IPS DF 4.7 (cell line): Measurements from ENCODE around the gene TNFRSF17.
"Not testable (repeated sequence)": the region's sequence is repeated elsewhere in the genome, so short reads cannot be mapped to it uniquely, and the experiment has no call there.

Experiments
- DNase-seq: peaks from one replicate; pipeline ENCODE4 v3.0.0-alpha.2; 2013; ENCODE audit warnings: low spot score; ENCODE audit errors: extremely low read depth

The TNFRSF17 gene

GRCh38 chr16:11964761-11965551, at the start of gene TNFRSF17:
Gene TNFRSF17 (plus strand): TSS chr16:11965210. CDS start chr16:11965325, 115 bp downstream.
- DNase-seq, result no peak

DNA sequence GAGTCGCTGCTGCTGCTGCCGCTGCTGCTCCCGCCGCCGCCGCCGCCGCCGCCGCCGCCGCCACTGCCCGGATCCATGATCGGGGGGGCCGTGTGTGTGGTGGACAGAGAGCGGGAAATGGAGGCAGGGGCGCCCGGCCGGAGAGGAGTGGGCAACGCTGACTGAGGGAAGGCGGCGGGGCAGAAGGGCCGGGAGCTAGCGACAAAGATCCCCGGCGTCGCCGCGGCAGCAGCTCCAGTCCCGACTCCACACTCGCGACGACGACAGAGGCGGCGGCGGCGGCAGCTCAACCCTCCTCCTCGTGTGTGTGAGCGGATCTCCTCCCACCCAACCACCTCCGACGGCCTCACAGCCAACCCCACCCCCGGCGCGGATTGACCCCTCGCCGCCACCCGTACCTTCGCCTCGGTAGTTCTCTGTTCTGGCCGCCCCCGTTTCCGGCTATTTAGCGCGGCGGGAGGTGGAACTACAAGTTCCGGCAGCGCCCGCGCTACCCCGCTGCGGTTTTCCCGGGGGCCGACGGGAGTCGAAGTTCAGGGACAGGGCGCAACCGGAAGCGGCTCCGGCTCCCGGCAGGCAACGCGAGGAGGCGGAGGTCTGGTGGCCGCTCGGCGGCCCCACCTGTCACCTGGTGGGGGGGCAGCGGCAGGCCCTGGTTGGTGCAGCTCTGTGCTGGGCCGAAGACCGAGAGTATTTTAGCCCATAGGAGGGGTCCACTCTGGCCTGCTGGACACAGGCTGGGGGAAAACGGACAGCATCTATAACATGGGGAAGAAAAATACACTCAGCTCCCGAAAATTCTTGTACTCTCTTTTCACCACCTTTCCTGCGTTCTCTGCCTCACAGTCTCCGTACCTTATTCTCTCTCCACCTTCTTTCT, 49.1 kb upstream of the TNFRSF17 start, which contains the start of gene GSPT1:
Gene GSPT1 (minus strand): TSS at position 313 of the 880 bp plus-strand sequence. CDS start 236 bp downstream, at position 77.
- peak; percentile 97 for DNase-seq

- DNase-seq, result no peak
Measured at GRCh38 chr16:11916524-11917285, 48.3 kb upstream of the TNFRSF17 start.

- not testable (repeated sequence) for DNase-seq
Measured at GRCh38 chr16:11924046-11924445, 41.0 kb upstream of the TNFRSF17 start.

DNA sequence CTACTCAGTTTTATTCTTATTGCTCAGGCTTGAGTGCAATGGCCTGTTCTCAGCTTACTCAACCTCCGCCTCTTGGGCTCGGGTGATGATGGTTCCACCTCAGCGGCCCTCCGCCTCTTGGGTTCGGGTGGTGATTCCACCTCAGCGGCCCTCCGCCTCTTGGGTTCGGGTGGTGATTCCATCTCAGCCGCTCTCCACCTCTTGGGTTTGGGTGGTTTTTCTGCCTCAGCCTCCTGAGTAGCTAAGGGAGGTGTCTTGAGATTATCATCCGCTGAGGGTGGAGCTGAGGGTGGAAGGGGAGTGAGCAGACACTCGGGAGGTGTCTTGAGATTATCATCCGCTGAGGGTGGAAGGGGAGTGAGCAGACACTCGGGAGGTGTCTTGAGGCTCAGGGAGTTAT, 37.7 kb upstream of the TNFRSF17 start:
- not testable (repeated sequence) for DNase-seq

GRCh38 chr16:11941945-11942344, 23.1 kb upstream of the TNFRSF17 start, which contains the start of gene NPIPB2:
Gene NPIPB2 (minus strand): TSS chr16:11942045. CDS start chr16:11942045, 0 bp downstream.
- not testable (repeated sequence) for DNase-seq

GRCh38 chr16:11946433-11946832, 18.6 kb upstream of the TNFRSF17 start:
- no peak for DNase-seq

DNA sequence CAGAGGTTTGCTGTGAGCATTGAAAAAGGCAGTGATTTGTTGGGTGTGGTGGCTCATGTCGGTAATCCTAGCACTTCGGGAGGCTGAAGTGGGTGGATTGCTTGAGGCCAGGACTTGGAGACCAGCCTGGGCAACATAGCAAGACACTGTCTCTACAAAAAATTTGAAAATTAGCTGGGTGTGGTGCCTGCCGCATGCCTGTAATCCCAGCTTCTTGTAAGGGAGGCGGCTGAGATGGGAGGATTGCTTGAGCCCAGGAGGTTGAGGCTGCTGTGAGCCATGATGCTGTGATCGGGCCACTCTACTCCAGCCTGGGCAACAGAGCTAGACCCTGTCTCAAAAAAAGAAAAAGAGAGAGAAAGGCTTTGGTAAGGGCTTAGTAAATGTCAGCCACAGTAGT, 16.2 kb upstream of the TNFRSF17 start:
- no peak for DNase-seq

GRCh38 chr16:11949527-11949926, 15.5 kb upstream of the TNFRSF17 start:
- DNase-seq, result peak; percentile 44

- no peak for DNase-seq
Measured at GRCh38 chr16:11950388-11950787, 14.6 kb upstream of the TNFRSF17 start.

GRCh38 chr16:11953576-11953975, 11.4 kb upstream of the TNFRSF17 start:
- not testable (repeated sequence) for DNase-seq

- DNase-seq, result no peak
Measured at GRCh38 chr16:11955713-11956123, 9.3 kb upstream of the TNFRSF17 start.

DNA sequence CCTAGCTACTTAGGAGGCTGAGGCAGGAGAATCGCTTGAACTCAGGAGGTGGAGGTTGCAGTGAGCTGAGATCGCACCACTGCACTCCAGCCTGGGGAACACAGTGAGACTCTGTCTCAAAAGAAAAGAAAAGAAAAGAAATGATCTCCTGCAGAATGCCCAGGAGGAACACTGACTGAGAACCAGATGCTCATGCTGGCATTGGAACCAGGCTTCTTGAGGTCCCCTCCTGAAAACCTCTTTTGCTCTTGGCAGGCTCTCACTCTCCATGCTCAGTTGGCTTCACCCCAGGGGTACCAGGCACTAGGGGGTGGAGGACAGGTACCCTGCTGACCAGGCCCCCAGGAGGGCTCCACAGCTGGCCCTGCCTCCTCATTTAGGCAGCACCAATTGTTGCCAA, 8.5 kb upstream of the TNFRSF17 start:
- DNase-seq, result no peak

- no peak for DNase-seq
Measured at GRCh38 chr16:11957591-11958395, 7.2 kb upstream of the TNFRSF17 start.

DNA sequence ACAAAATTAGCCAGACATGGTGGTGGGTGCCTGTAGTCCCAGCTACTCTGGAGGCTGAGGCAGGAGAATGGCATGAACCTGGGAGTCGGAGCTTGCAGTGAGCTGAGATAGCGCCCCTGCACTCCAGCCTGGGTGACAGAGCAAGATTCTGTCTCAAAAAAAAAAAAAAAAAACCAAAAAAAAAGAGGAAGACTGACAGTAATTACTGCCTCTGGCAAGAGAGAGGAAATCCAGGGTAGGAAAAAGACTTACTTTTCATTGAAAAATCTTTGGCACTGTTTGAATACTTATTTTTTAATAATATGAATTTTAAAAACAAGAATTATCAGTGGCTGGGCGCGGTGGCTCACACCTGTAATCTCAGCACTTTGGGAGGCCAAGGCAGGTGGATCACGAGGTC, 2.6 kb upstream of the TNFRSF17 start:
- not testable (repeated sequence) for DNase-seq

DNA sequence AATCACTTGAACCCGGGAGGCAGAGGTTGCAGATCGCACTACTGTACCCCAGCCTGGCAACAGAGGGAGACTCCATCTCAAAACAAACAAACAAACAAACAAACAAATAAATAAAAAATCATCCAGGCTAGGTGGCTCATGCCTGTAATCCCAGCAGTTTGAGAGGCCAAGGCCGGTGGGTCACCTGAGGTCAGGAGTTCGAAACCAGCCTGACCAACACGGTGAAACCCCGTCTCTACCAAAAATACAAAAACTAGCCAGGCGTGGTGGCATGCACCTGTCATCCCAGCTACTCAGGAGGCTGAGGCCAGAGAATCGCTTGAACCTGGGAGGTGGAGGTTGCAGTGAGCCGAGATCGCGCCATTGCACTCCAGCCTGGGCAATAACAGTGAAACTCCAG, 2.0 kb upstream of the TNFRSF17 start:
- not testable (repeated sequence) for DNase-seq

DNA sequence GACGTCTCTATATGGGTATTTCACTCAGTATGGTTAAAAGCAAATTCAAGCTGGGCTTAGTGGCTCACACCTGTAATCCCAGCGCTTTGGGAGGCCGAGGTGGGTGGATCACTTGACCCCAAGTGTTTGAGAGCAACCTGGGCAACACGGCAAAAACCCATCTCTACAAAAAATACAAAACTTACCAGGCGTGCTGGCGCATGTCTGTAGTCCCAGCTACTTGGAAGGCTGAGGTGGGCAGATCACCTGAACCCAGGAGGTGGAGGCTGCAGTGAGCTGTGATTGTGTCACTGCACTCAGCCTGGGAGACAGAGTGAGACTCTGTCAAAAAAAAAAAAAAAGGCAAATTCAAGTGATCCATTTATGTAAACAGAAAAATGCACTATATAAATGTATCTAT, 1.3 kb upstream of the TNFRSF17 start:
- DNase-seq, result no peak

DNA sequence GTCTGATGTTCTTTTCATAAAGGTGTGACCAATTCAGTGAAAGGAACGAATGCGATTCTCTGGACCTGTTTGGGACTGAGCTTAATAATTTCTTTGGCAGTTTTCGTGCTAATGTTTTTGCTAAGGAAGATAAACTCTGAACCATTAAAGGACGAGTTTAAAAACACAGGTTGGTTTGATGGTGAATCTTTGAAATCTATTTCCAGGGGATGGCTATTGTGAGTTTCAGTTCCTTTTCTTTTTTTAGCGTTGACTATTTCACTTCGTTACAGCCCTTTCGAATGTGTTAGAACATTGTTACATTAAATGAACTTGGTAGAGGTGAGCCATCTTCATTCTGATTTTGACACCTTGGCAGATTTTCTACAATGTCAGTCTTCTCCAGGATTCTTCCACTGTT, 1.2 kb downstream of the TNFRSF17 start:
- no peak for DNase-seq

DNA sequence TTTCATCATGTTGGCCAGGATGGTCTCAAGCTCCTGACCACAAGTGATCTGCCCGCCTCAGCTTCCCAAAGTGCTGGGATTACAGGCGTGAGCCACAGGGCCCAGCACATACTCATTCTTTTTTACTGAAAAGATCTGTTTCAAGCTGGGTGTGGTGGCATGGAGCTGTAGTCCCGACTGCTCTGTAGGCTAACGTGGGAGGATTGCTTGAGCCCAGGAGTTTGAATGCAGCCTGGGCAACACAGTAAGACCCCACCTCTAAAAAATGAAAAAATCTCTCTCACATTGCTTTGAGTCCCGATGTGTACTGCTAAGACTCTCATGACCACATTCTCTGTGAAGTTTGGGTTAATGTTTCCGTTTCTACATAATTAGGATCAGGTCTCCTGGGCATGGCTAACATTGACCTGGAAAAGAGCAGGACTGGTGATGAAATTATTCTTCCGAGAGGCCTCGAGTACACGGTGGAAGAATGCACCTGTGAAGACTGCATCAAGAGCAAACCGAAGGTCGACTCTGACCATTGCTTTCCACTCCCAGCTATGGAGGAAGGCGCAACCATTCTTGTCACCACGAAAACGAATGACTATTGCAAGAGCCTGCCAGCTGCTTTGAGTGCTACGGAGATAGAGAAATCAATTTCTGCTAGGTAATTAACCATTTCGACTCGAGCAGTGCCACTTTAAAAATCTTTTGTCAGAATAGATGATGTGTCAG, 2.3 kb downstream of the TNFRSF17 start:
- DNase-seq, result no peak

DNA sequence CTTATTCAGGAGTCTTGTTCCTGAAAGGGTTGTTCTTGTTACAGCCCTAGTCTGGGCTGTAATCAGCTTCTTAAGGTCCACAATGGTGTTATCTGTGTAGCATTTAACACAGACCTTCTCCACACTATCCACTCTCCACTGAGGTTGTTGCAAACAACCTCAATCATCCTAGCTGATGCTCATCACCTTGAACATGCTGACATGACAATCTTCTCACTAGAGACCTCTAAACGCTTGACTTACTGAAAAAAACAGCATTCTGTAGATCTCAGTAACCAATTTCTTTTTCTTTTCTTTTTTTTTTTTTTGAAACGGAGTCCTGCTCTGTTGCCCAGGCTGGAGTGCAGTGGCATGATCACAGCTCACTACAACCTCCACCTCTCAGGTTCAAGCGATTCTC, 3.6 kb downstream of the TNFRSF17 start:
- DNase-seq, result no peak
